ENCODE data around the gene LRRC32.

- no peak for TF ChIP-seq CHD7 (IDR thresholded peaks at IDR 0.05; ENCODE audit: low read depth, low read length)
- TF ChIP-seq BHLHE40 (IDR thresholded peaks at IDR 0.05; ENCODE audit: low read length): no peak
- no peak for TF ChIP-seq POLR2A (conservative IDR thresholded peaks at IDR 0.05)
- TF ChIP-seq SMARCC2 (IDR thresholded peaks at IDR 0.05; ENCODE audit: low read depth): no peak
- TF ChIP-seq ZBTB43 (CRISPR knock-in tag; IDR thresholded peaks at IDR 0.05): no peak
- no peak for TF ChIP-seq GATA2 (CRISPR knock-in tag; IDR thresholded peaks at IDR 0.05)
- no peak for TF ChIP-seq BRCA1 (IDR thresholded peaks at IDR 0.05)
- TF ChIP-seq BRCA1 (CRISPR knock-in tag; IDR thresholded peaks at IDR 0.05): no peak
- no peak for TF ChIP-seq ETV6 (IDR thresholded peaks at IDR 0.05; ENCODE audit: borderline replicate concordance in 1 of 2, low read depth in 2 of 2, low read length in 1 of 2)
- no peak for TF ChIP-seq ETV6 (CRISPR knock-in tag; IDR thresholded peaks at IDR 0.05; ENCODE audit: borderline replicate concordance)
- no peak for TF ChIP-seq NCOA1 (IDR thresholded peaks at IDR 0.05; ENCODE audit: low read depth)
- TF ChIP-seq SPI1 (IDR thresholded peaks at IDR 0.05; ENCODE audit: borderline replicate concordance, low read depth, low read length): no peak
- TF ChIP-seq CTCF (IDR thresholded peaks at IDR 0.05 in 2 of 3, conservative IDR thresholded peaks at IDR 0.05 in 1 of 3; ENCODE audit: insufficient read depth in 2 of 3, low read depth in 1 of 3, low read length in 3 of 3): no peak
- no peak for TF ChIP-seq GTF2F1 (IDR thresholded peaks at IDR 0.05; ENCODE audit: low read depth, low read length)
- no peak for TF ChIP-seq ZNF121 (CRISPR knock-in tag; conservative IDR thresholded peaks at IDR 0.05)
- TF ChIP-seq MTA2 (IDR thresholded peaks at IDR 0.05; ENCODE audit: low read depth): no peak
Observed at GRCh38 chr11:76694664-76695063, 24.1 kb upstream of the LRRC32 start.
